HEK293 (cell line): ENCODE data around the gene GC.

ENCODE experiments used
- CTCF ChIA-PET: fragments of 350-600 bp; formaldehyde crosslinking; extraction: SDS; loops from one replicate; lab custom pipeline; 2021; ENCODE audit warnings: antibody characterized with exemption; lab: Yijun Ruan, JAX
- POLR2A ChIA-PET: fragments of 300-600 bp; formaldehyde crosslinking; extraction: SDS; loops from one replicate; lab custom pipeline; 2020; ENCODE audit warnings: antibody characterized with exemption, inconsistent platforms; lab: Yijun Ruan, JAX
- H3K27ac ChIP-seq: fragments of 200-500 bp; sonication (Bioruptor generic); 2 replicates; pipeline ENCODE4 v1.5.1; 2014; ENCODE audit warnings: low read depth, low read length, control low read depth, inconsistent platforms; ENCODE audit errors: extremely low read depth
- H3K36me3 ChIP-seq, 2 experiments: fragments of 200-500 bp in 1 of 2; sonication (Bioruptor generic) in 1 of 2; 1 replicate in 1 of 2; 2 replicates in 1 of 2; pipeline ENCODE4 v1.5.1; 2014 to 2017; ENCODE audit warnings: inconsistent platforms in 2 of 2, low read length in 2 of 2; ENCODE audit not compliant: control insufficient read depth in 2 of 2, insufficient read depth in 1 of 2
- H3K4me1 ChIP-seq: fragments of 200-500 bp; sonication (Bioruptor generic); 2 replicates; pipeline ENCODE4 v1.5.1; 2014; ENCODE audit warnings: mild to moderate bottlenecking, low read length, inconsistent platforms; ENCODE audit not compliant: control insufficient read depth, insufficient read depth
- H3K4me3 ChIP-seq: 2 replicates; pipeline ENCODE4 v1.5.1; 2011; ENCODE audit warnings: low read depth, mild to moderate bottlenecking, control low read depth, low read length, moderate library complexity
- H3K9me3 ChIP-seq: fragments of 200-500 bp; sonication (Bioruptor generic); 2 replicates; pipeline ENCODE4 v1.5.1; 2014; ENCODE audit warnings: low read depth, low read length, inconsistent platforms; ENCODE audit not compliant: control insufficient read depth, insufficient read depth
- HOXD13 ChIP-seq: sonication (generic); formaldehyde crosslinking; IDR thresholded peaks from 2 replicates; pipeline ENCODE4 v1.8.0; 2022; ENCODE audit warnings: missing genetic modification reagents, borderline replicate concordance
- INSM2 ChIP-seq: fragments of 450-650 bp; formaldehyde crosslinking; IDR thresholded peaks from 2 replicates; pipeline ENCODE4 v1.5.1; 2016; ENCODE audit warnings: missing biosample characterization, missing genetic modification characterization
- KLF1 ChIP-seq: fragments of 450-650 bp; formaldehyde crosslinking; IDR thresholded peaks from 2 replicates; pipeline ENCODE4 v1.5.1; 2016; ENCODE audit warnings: missing biosample characterization, missing genetic modification characterization
- ZBTB1 ChIP-seq: fragments of 450-650 bp; formaldehyde crosslinking; IDR thresholded peaks from 2 replicates; pipeline ENCODE4 v1.5.1; 2016; ENCODE audit warnings: missing biosample characterization, missing genetic modification characterization
- ZBTB8A ChIP-seq: fragments of 450-650 bp; formaldehyde crosslinking; IDR thresholded peaks from 2 replicates; pipeline ENCODE4 v1.5.1; 2016; ENCODE audit warnings: missing biosample characterization, missing genetic modification characterization
- ZFP41 ChIP-seq: fragments of 450-650 bp; formaldehyde crosslinking; IDR thresholded peaks from 2 replicates; pipeline ENCODE4 v1.5.1; 2016; ENCODE audit warnings: missing biosample characterization, missing genetic modification characterization, borderline replicate concordance
- ZNF132 ChIP-seq: fragments of 450-650 bp; formaldehyde crosslinking; IDR thresholded peaks from 2 replicates; pipeline ENCODE4 v1.5.1; 2017; ENCODE audit warnings: missing biosample characterization, missing genetic modification characterization, borderline replicate concordance
- ZNF133 ChIP-seq: fragments of 450-650 bp; formaldehyde crosslinking; IDR thresholded peaks from 2 replicates; pipeline ENCODE4 v1.5.1; 2016; ENCODE audit warnings: missing biosample characterization, missing genetic modification characterization
- ZNF140 ChIP-seq: fragments of 450-650 bp; formaldehyde crosslinking; IDR thresholded peaks from 2 replicates; pipeline ENCODE4 v1.5.1; 2016; ENCODE audit warnings: missing biosample characterization, missing genetic modification characterization
- ZNF211 ChIP-seq: fragments of 450-650 bp; formaldehyde crosslinking; IDR thresholded peaks from 2 replicates; pipeline ENCODE4 v1.5.1; 2016; ENCODE audit warnings: low read depth, missing biosample characterization, missing genetic modification characterization
- ZNF24 ChIP-seq: fragments of 450-650 bp; formaldehyde crosslinking; IDR thresholded peaks from 2 replicates; pipeline ENCODE4 v1.5.1; 2016; ENCODE audit warnings: missing biosample characterization, missing genetic modification characterization
- ZNF350 ChIP-seq: fragments of 450-650 bp; formaldehyde crosslinking; IDR thresholded peaks from 2 replicates; pipeline ENCODE4 v1.5.0; 2017; ENCODE audit warnings: missing biosample characterization, mild to moderate bottlenecking, missing genetic modification characterization
- ZNF391 ChIP-seq: fragments of 450-650 bp; formaldehyde crosslinking; IDR thresholded peaks from 2 replicates; pipeline ENCODE4 v1.5.1; 2016; ENCODE audit warnings: low read depth, missing biosample characterization, missing genetic modification characterization, borderline replicate concordance
- ZNF426 ChIP-seq: fragments of 450-650 bp; formaldehyde crosslinking; IDR thresholded peaks from 2 replicates; pipeline ENCODE4 v1.5.1; 2017; ENCODE audit warnings: missing biosample characterization, missing genetic modification characterization, mild to moderate bottlenecking, inconsistent platforms, moderate library complexity
- ZNF449 ChIP-seq: fragments of 450-650 bp; formaldehyde crosslinking; IDR thresholded peaks from 2 replicates; pipeline ENCODE4 v1.5.1; 2017; ENCODE audit warnings: missing biosample characterization, mild to moderate bottlenecking, missing genetic modification characterization, moderate library complexity
- ZNF473 ChIP-seq: fragments of 450-650 bp; formaldehyde crosslinking; IDR thresholded peaks from 2 replicates; pipeline ENCODE4 v1.5.1; 2017; ENCODE audit warnings: missing biosample characterization, missing genetic modification characterization
- ZNF488 ChIP-seq: fragments of 450-650 bp; formaldehyde crosslinking; IDR thresholded peaks from 2 replicates; pipeline ENCODE4 v1.5.1; 2016; ENCODE audit warnings: missing biosample characterization, missing genetic modification characterization
- ZNF549 ChIP-seq: fragments of 450-650 bp; IDR thresholded peaks from 2 replicates; pipeline ENCODE4 v1.5.1; 2018; ENCODE audit warnings: missing biosample characterization, missing genetic modification characterization, mild to moderate bottlenecking, inconsistent platforms, moderate library complexity
- ZNF560 ChIP-seq: fragments of 450-650 bp; formaldehyde crosslinking; IDR thresholded peaks from 2 replicates; pipeline ENCODE4 v1.5.1; 2017; ENCODE audit warnings: missing biosample characterization, missing genetic modification characterization, borderline replicate concordance
- ZNF600 ChIP-seq: fragments of 450-650 bp; formaldehyde crosslinking; IDR thresholded peaks from 2 replicates; pipeline ENCODE4 v1.5.1; 2016; ENCODE audit warnings: missing biosample characterization, missing genetic modification characterization
- ZNF658 ChIP-seq: fragments of 450-650 bp; formaldehyde crosslinking; IDR thresholded peaks from 2 replicates; pipeline ENCODE4; 2016; ENCODE audit warnings: missing biosample characterization, missing genetic modification characterization
- ZNF660 ChIP-seq: fragments of 450-650 bp; IDR thresholded peaks from 2 replicates; pipeline ENCODE4 v1.5.1; 2018; ENCODE audit warnings: missing biosample characterization, mild to moderate bottlenecking, missing genetic modification characterization
- ZNF701 ChIP-seq: fragments of 450-650 bp; formaldehyde crosslinking; IDR thresholded peaks from 2 replicates; pipeline ENCODE4 v1.5.1; 2016; ENCODE audit warnings: missing biosample characterization, missing genetic modification characterization
- ZNF707 ChIP-seq: fragments of 450-650 bp; formaldehyde crosslinking; IDR thresholded peaks from 2 replicates; pipeline ENCODE4 v1.5.1; 2016; ENCODE audit warnings: missing biosample characterization, missing genetic modification characterization
- ZNF768 ChIP-seq: fragments of 450-650 bp; formaldehyde crosslinking; IDR thresholded peaks from 2 replicates; pipeline ENCODE4 v1.5.1; 2018; ENCODE audit warnings: missing biosample characterization, mild to moderate bottlenecking, missing genetic modification characterization
- ZNF830 ChIP-seq: fragments of 450-650 bp; IDR thresholded peaks from 2 replicates; pipeline ENCODE4 v1.5.0; 2018; ENCODE audit warnings: missing biosample characterization, missing genetic modification characterization, low read depth, mild to moderate bottlenecking, moderate library complexity
- ZSCAN30 ChIP-seq: fragments of 450-650 bp; IDR thresholded peaks from 2 replicates; pipeline ENCODE4 v1.5.1; 2018; ENCODE audit warnings: missing biosample characterization, mild to moderate bottlenecking, missing genetic modification characterization, moderate library complexity
- ZSCAN5A ChIP-seq: fragments of 450-650 bp; formaldehyde crosslinking; IDR thresholded peaks from 2 replicates; pipeline ENCODE4 v1.5.1; 2016; ENCODE audit warnings: missing biosample characterization, missing genetic modification characterization

Gene GC

GRCh38 chr4:71711044-71711984 lies 72.6 kb downstream of the GC start (continued):
- no peak for TF ChIP-seq INSM2
- no peak for TF ChIP-seq ZNF549 (tag by site-specific recombination)
- no peak for TF ChIP-seq ZBTB8A
- TF ChIP-seq, all 188 proteins: peak for 1

GRCh38 chr4:71709961-71710360 lies 73.9 kb downstream of the GC start:
- no peak overlapping the region for H3K4me3 ChIP-seq
- ChIA-PET POLR2A (no interaction called here), CTCF (interaction anchor here (0.6 to 2.9 kb wide), 8 partner anchors 9 to 1039 kb away, joined by 3 to 17 read pairs (median 4); no protein-coding TSS in a partner anchor)
- H3K36me3 ChIP-seq = no peaks in the 10 kb centered on the region
- no peaks in the 10 kb centered on the region for H3K4me1 ChIP-seq
- TF ChIP-seq ZNF560 (tag by site-specific recombination) (no peak), ZNF449 (no peak), ZNF132 (no peak), ZNF24 (tag by site-specific recombination) (no peak), KLF1 (tag by site-specific recombination) (no peak), ZNF600 (tag by site-specific recombination) (no peak), ZNF707 (tag by site-specific recombination) (no peak), ZNF701 (tag by site-specific recombination) (no peak), ZNF211 (tag by site-specific recombination) (no peak), ZFP41 (tag by site-specific recombination) (no peak), ZNF140 (tag by site-specific recombination) (no peak)
- no peak overlapping the region for H3K27ac ChIP-seq
- no peaks in the 10 kb centered on the region for H3K9me3 ChIP-seq

- Histone ChIP-seq H3K36me3 (no peaks in the 10 kb centered on the region), H3K4me1 (no peaks in the 10 kb centered on the region), H3K27ac (no peak overlapping the region), H3K9me3 (no peaks in the 10 kb centered on the region), H3K4me3 (no peak overlapping the region)
- POLR2A ChIA-PET = no interaction called here
- CTCF ChIA-PET = no interaction called here
- TF ChIP-seq ZNF549 (tag by site-specific recombination) (no peak), ZNF658 (tag by site-specific recombination) (no peak), HOXD13 (CRISPR knock-in tag) (no peak), ZBTB1 (tag by site-specific recombination) (no peak), ZNF133 (tag by site-specific recombination) (no peak), ZNF488 (tag by site-specific recombination) (no peak), ZNF473 (no peak), ZNF660 (tag by site-specific recombination) (no peak), ZSCAN5A (tag by site-specific recombination) (no peak), ZNF768 (tag by site-specific recombination) (no peak), ZNF350 (tag by site-specific recombination) (no peak), ZNF140 (tag by site-specific recombination) (no peak), ZNF391 (tag by site-specific recombination) (no peak), ZSCAN30 (tag by site-specific recombination) (no peak), ZNF830 (tag by site-specific recombination) (no peak), ZNF426 (tag by site-specific recombination) (no peak)
These were observed 85.7 kb downstream of the GC start for GRCh38 chr4:71698141-71698540.
